HEK293T (cell line): Measurements from ENCODE around the gene NEU1.
"Not testable (repeated sequence)": the region's sequence is repeated elsewhere in the genome, so short reads cannot be mapped to it uniquely, and the experiment has no call there.

Experiments
- CTCF ChIA-PET: fragments of 350-600 bp; formaldehyde crosslinking; extraction: SDS; loops from one replicate; lab custom pipeline; 2021; ENCODE audit warnings: antibody characterized with exemption, inconsistent platforms; lab: Yijun Ruan, JAX
- POLR2A ChIA-PET: fragments of 350-600 bp; formaldehyde crosslinking; extraction: SDS; loops from one replicate; lab custom pipeline; 2020; ENCODE audit warnings: antibody characterized with exemption, inconsistent platforms; lab: Yijun Ruan, JAX
- DNase-seq: peaks from one replicate; pipeline ENCODE4 v3.0.0; 2012; ENCODE audit warnings: mixed read lengths; ENCODE audit errors: extremely low spot score
- BHLHE40 ChIP-seq: fragments of 450-650 bp; IDR thresholded peaks from 2 replicates; pipeline ENCODE4 v1.6.1; 2016; ENCODE audit warnings: mild to moderate bottlenecking, moderate library complexity, borderline replicate concordance
- CTBP1 ChIP-seq: fragments of 450-650 bp; IDR thresholded peaks from 2 replicates; pipeline ENCODE4 v1.6.1; 2016; ENCODE audit warnings: borderline replicate concordance
- ELF4 ChIP-seq: fragments of 450-650 bp; IDR thresholded peaks from 2 replicates; pipeline ENCODE4 v1.6.1; 2017; ENCODE audit warnings: antibody characterized with exemption
- FOXK2 ChIP-seq: fragments of 450-650 bp; IDR thresholded peaks from 2 replicates; pipeline ENCODE4 v1.6.1; 2016; ENCODE audit warnings: mild to moderate bottlenecking
- FOXM1 ChIP-seq: fragments of 450-650 bp; IDR thresholded peaks from 2 replicates; pipeline ENCODE4 v1.6.1; 2017; ENCODE audit warnings: mild to moderate bottlenecking, borderline replicate concordance
- HDGF ChIP-seq: fragments of 450-650 bp; IDR thresholded peaks from 2 replicates; pipeline ENCODE4 v1.6.1; 2017; ENCODE audit warnings: antibody characterized with exemption, borderline replicate concordance
- LEF1 ChIP-seq: fragments of 450-650 bp; IDR thresholded peaks from 2 replicates; pipeline ENCODE4 v1.6.1; 2017; ENCODE audit warnings: mild to moderate bottlenecking, borderline replicate concordance
- PKNOX1 ChIP-seq: fragments of 450-650 bp; IDR thresholded peaks from 2 replicates; pipeline ENCODE4 v1.6.1; 2016
- SUZ12 ChIP-seq: fragments of 450-650 bp; IDR thresholded peaks from 2 replicates; pipeline ENCODE4 v1.6.1; 2016; ENCODE audit warnings: mild to moderate bottlenecking
- TARDBP ChIP-seq: fragments of 450-650 bp; IDR thresholded peaks from 2 replicates; pipeline ENCODE4 v1.6.1; 2016

NEU1 gene

GRCh38 chr6:31811645-31812044 is 51.0 kb downstream of the NEU1 start:
- CTCF ChIA-PET, result interaction anchor here (0.7 kb wide), 1 partner anchor 16 kb away, joined by 3 read pairs; the partner anchor contains the start of gene VARS1
- DNase-seq, result no peak
- POLR2A ChIA-PET, result interaction anchor here (1.8 to 4.4 kb wide), 2 partner anchors 15 to 16 kb away, joined by 8 to 104 read pairs; partner anchors contain the start of genes HSPA1B and VARS1
- TF ChIP-seq CTBP1 (no peak), ELF4 (no peak), HDGF (no peak), LEF1 (no peak), BHLHE40 (no peak), FOXM1 (no peak), TARDBP (no peak), SUZ12 (no peak), FOXK2 (no peak), PKNOX1 (no peak)

GRCh38 chr6:31808599-31808998 is 54.0 kb downstream of the NEU1 start:
- ChIA-PET POLR2A (interaction anchor here (2.9 to 4.7 kb wide), 4 partner anchors 12 to 25 kb away, joined by 16 to 77 read pairs (median 40); partner anchors contain the start of genes HSPA1B and VARS1), CTCF (interaction anchor here (2.9 kb wide), 1 partner anchor 13 kb away, joined by 11 read pairs; the partner anchor contains the start of gene VARS1)
- DNase-seq, result not testable (repeated sequence)
